Stimulated activated CD8-positive, alpha-beta memory T cell treated with anti-CD3 and anti-CD28 coated beads, Interleukin-12 subunit alpha, Interleukin-12 subunit beta, amount 100 ng/mL, for 1 hour (primary cell): ENCODE measurements around the gene BEAN1.

ENCODE experiments used
- DNase-seq: peaks from one replicate; pipeline ENCODE4 v3.0.0-alpha.2; 2020; ENCODE audit warnings: low read depth

The BEAN1 gene

DNA sequence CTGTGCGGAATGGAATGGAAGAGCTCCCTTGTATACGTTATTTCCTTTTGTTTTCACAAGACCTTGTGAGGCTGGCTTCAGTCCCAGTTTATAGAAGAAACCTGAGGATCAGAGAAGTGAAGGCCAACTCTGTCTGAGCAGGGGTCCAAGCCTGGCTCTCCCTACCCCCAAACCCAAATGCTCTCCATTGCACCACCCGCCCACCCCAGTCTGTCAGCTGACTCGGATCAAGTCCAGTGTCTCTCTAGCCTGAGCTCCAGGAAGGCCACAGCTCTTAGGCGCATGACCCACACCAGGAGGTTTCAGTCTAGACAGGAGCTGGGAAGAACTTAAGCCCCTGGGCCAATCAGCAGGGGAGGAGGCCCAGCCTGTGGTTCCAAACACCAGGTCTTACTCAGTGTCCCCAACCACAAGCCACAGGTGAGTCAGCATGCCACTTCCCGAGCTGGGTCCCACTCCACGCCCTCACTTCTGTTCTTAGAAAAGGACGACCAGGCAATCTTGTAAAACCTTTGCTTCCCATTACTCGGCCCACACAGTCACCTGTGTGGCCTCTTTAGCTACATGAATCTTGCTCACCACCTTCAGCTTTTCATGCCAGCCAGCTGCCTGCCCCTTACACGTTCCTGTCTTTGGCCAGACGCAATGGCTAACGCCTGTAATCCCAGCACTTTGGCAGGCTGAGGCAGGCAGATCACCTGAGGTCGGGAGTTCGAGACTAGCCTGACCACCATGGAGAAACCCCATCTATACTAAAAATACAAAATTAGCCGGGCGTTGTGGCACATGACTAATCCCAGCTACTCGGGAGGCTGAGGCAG is 95.1 kb downstream of the BEAN1 start:
- DNase-seq: peak; percentile 86

- DNase-seq: no peak
These were observed 95.9 kb downstream of the BEAN1 start for GRCh38 chr16:66522816-66523590.

DNA sequence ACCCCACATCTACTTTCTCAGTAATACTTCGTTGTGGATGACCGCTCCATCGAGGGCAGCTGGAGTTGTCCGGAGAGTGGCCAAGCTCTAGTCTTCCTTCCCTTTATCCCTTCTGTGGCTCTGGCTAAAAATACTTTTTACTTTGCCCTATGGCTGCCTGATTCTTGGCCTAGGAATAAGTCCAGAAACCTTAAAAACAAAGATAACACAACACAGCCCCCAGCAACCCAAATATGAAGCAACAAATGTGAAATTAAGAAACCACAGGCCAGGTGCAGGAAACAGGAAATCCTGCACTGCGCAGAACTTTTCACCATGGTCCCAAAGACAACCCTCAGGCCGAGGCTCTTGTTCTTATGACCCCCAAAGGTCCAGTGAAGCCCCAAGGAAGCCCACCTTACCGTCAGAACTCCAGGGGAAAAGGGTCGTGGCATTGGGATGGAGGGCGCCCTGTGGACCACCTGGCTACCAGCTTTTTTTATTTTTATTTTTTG is 96.8 kb downstream of the BEAN1 start:
- no peak for DNase-seq

DNA sequence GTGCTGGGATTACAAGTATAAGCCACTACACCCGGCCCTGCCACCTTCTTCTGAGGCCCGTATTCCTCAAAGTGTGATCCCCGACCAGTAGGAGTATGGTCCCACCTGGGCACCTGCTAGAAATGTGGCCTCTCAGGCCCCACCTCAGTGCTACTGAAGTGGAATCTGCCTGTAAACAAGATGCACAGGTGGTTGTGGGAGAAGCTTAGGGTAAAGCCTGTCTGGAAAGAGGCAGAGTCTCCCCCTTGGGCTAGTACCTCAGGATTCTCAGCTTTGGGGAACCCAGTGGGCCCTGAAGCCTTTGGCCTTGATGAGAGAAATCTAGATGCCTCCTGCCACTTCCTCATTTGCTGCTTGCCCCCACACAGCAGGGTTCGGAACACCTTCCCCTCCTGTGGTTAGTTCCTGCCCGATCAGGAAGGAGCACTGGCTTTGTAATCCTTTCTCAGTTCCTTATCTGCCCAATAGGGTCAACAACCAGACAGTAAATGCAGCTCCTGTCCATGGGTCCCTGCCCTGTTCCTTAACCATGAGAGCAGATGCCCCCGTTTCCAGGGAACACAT is 97.6 kb downstream of the BEAN1 start:
- no peak for DNase-seq

DNA sequence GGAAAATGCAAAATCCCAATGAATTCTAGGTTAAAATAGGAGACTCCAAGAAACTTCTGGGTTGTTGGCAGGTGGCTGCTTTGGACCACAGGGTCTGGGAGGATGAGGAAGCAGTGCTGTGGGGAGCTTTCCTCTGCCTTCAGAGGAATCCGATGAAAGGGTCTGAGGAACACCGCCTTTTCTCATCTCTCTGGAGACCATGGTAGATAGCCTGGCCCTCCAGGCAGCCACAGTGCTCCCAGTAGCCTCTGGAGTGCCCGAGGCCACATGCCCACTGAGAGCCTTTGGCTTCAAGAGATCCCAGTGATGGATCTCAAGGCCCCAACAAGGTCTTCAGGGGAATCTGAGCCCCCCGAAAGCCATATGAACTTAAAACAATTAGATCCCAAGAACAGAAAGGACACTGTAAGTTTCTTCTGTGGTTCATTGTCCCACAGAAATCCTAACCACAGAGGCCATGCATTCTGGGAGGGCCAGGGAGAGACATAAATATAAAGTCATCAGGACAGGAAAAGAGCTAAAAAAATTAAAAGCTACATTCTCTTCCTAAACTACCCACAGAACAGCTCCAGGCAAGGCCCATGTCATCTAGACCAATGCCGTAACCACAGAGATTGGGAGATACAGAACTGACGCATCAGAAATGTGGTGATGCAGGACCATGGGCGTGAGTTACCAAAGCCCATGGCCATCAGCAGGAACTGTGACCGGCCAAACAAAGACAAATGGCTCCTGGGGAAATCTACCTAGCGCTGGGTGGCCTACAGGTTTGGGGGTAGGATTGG is 98.5 kb downstream of the BEAN1 start:
- no peak for DNase-seq

- DNase-seq: no peak
These were observed 101.2 kb downstream of the BEAN1 start for GRCh38 chr16:66528294-66528693.

GRCh38 chr16:66529475-66529874 is 102.4 kb downstream of the BEAN1 start:
- DNase-seq: no peak
